Right renal cortex interstitium (tissue), 3 donors: ENCODE measurements around the gene UBE3C. TPM values are rescaled to one million over a fixed set of nuclear protein-coding genes. Genes with fewer than 3 reads are reported as not detected.
"Not testable (repeated sequence)": the region's sequence is repeated elsewhere in the genome, so short reads cannot be mapped to it uniquely, and the experiment has no call there.

Experiments used
- DNase-seq, 3 donors: peaks; one replicate each; pipeline ENCODE4 v3.0.0-alpha.2; 2013; ENCODE audit warnings: low read depth in 3 of 3, low spot score in 2 of 3
- polyA plus RNA-seq, 3 donors: library from polyadenylated mRNA; unstranded; fragments of 120-200 nt; gene quantifications; one replicate each; pipeline ENCODE4 v1.2.1, GENCODE V29; 2013; ENCODE audit not compliant: insufficient read length in 3 of 3

UBE3C gene
- polyA plus RNA-seq, 3 donors = 39.7 to 40.5 (median 39.8) TPM

GRCh38 chr7:157129907-157130460 is 8.7 kb upstream of the UBE3C start:
- DNase-seq = no peak

- DNase-seq = not testable (repeated sequence)
Observed at GRCh38 chr7:157130849-157131248, 7.9 kb upstream of the UBE3C start.

GRCh38 chr7:157132796-157133195 is 5.9 kb upstream of the UBE3C start:
- no peak for DNase-seq

- DNase-seq = no peak
Observed at GRCh38 chr7:157133304-157133703, 5.4 kb upstream of the UBE3C start.

- no peak for DNase-seq
Observed at GRCh38 chr7:157136372-157136771, 2.4 kb upstream of the UBE3C start.

GRCh38 chr7:157138101-157138423 is 664 bp upstream of the UBE3C start:
- DNase-seq = no peak

- DNase-seq = peak in 1 of 3 donors; percentile 36
Observed at GRCh38 chr7:157139111-157139809, 534 bp downstream of the UBE3C start.

- DNase-seq = no peak
Observed at GRCh38 chr7:157139810-157140510, 1.2 kb downstream of the UBE3C start.

- no peak for DNase-seq
Observed at GRCh38 chr7:157140511-157140905, 1.8 kb downstream of the UBE3C start.

- no peak for DNase-seq
Observed at GRCh38 chr7:157141525-157142060, 2.9 kb downstream of the UBE3C start.

- DNase-seq = no peak
Observed at GRCh38 chr7:157143788-157144187, 5.1 kb downstream of the UBE3C start.

GRCh38 chr7:157149317-157149716 is 10.6 kb downstream of the UBE3C start:
- no peak for DNase-seq

GRCh38 chr7:157150882-157151281 is 12.2 kb downstream of the UBE3C start:
- peak in 1 of 3 donors; percentile 8 for DNase-seq

- no peak for DNase-seq
Observed at GRCh38 chr7:157151626-157152339, 13.1 kb downstream of the UBE3C start.

GRCh38 chr7:157152391-157152937 is 13.7 kb downstream of the UBE3C start:
- no peak for DNase-seq

- DNase-seq = no peak
Observed at GRCh38 chr7:157153260-157153659, 14.5 kb downstream of the UBE3C start.

- DNase-seq = no peak
Observed at GRCh38 chr7:157155959-157156358, 17.2 kb downstream of the UBE3C start.

GRCh38 chr7:157158400-157158799 is 19.7 kb downstream of the UBE3C start:
- DNase-seq = no peak

- not testable (repeated sequence) for DNase-seq
Observed at GRCh38 chr7:157159537-157159936, 20.8 kb downstream of the UBE3C start.

- DNase-seq = no peak
Observed at GRCh38 chr7:157160433-157160832, 21.7 kb downstream of the UBE3C start.

GRCh38 chr7:157165987-157166386 is 27.3 kb downstream of the UBE3C start:
- no peak for DNase-seq
